ENCODE measurements around the gene CNTROB.

Gene CNTROB

DNA sequence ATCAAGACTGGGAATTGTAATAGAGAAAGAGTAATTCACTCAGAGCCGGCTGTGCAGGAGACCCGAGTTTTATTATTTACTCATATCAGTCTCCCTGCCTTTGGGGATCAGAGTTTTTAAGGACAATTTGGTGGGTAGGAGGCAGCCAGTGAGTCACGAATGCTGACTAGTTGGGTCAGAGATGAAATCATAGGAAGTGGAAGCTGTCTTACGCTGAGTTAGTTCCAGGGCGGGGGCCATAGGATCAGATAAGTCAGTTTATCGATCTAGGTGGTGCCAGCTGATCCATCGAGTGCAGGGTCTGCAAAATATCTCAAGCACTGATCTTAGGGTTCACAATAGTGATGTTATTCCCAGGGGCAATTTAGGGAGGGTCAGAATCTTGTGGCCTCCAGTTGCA, 50.2 kb downstream of the CNTROB start:
- DNase-seq, result no peak

DNA sequence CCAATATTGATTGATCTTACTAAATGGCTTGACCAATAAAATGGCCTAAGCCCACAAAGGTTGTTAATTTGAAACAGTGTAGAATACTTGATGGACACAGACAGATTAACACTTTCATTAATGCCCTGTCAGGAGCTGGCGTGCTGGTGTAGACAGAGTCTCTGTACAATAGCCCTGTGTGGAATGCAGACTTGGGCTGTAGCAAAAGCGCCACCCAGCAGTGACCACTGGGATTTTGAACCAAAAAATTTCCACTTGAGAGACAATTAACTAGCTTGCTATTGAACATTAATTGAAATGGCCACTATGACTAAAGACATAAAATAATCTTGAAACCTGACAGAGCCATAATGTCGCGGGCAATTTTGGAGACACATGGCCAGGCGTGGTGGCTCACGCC, 50.7 kb downstream of the CNTROB start:
- ChIA-PET CTCF (interaction anchor here (0.6 to 17.3 kb wide), 10 partner anchors 10 to 121 kb away, joined by 3 to 209 read pairs (median 4); partner anchors contain the start of gene RNF227), POLR2A (no interaction called here)
- Histone ChIP-seq H3K4me3 (ENCODE audit: control insufficient read depth in 1 of 7, extremely low read depth in 1 of 7, insufficient read depth in 4 of 7, low read depth in 2 of 7, low read length in 6 of 7) (no peak overlapping the region), H3K27me3 (replicated peaks in 2 of 5; ENCODE audit: control insufficient read depth in 4 of 5, insufficient read depth in 5 of 5, low read length in 4 of 5) (no peaks in the 10 kb centered on the region), H3K4me1 (ENCODE audit: control extremely low read depth in 1 of 4, control insufficient read depth in 4 of 4, insufficient read depth in 4 of 4, low read length in 3 of 4) (no peaks in the 10 kb centered on the region), H3K36me3 (ENCODE audit: control insufficient read depth in 4 of 4, insufficient read depth in 4 of 4, low read length in 3 of 4) (no peaks in the 10 kb centered on the region), H3K9me3 (ENCODE audit: control extremely low read depth in 1 of 5, control insufficient read depth in 4 of 5, insufficient read depth in 2 of 5, low read depth in 1 of 5, low read length in 4 of 5) (no peaks in the 10 kb centered on the region), H3K27ac (ENCODE audit: insufficient read depth in 1 of 2, low read depth in 1 of 2, low read length in 2 of 2, poor library complexity in 1 of 2, severe bottlenecking in 2 of 2) (no peak overlapping the region)
- DNase-seq, result no peak
- WGBS (ENCODE audit: insufficient coverage), result 100% methylated on average over 3 of the region's 6 CpGs

More for the DNA sequence above, 50.2 kb downstream of the CNTROB start:
- POLR2A ChIA-PET, result no interaction called here
- CTCF ChIA-PET, result interaction anchor here (1.5 to 17.3 kb wide), 6 partner anchors 9 to 65 kb away, joined by 3 to 209 read pairs (median 8); partner anchors contain the start of gene RNF227
- no peaks in the 10 kb centered on the region for H3K4me1 ChIP-seq (ENCODE audit: control extremely low read depth in 1 of 4, control insufficient read depth in 4 of 4, insufficient read depth in 4 of 4, low read length in 3 of 4)
- no peak overlapping the region for H3K4me3 ChIP-seq (ENCODE audit: control insufficient read depth in 1 of 7, extremely low read depth in 1 of 7, insufficient read depth in 4 of 7, low read depth in 2 of 7, low read length in 6 of 7)
- H3K27me3 ChIP-seq (replicated peaks in 2 of 5; ENCODE audit: control insufficient read depth in 4 of 5, insufficient read depth in 5 of 5, low read length in 4 of 5), result no peaks in the 10 kb centered on the region
- H3K36me3 ChIP-seq (ENCODE audit: control insufficient read depth in 4 of 4, insufficient read depth in 4 of 4, low read length in 3 of 4), result no peaks in the 10 kb centered on the region
- no peak overlapping the region for H3K27ac ChIP-seq (ENCODE audit: insufficient read depth in 1 of 2, low read depth in 1 of 2, low read length in 2 of 2, poor library complexity in 1 of 2, severe bottlenecking in 2 of 2)
- 91% methylated on average over 5 of the region's 7 CpGs for WGBS (ENCODE audit: insufficient coverage)
- H3K9me3 ChIP-seq (ENCODE audit: control extremely low read depth in 1 of 5, control insufficient read depth in 4 of 5, insufficient read depth in 2 of 5, low read depth in 1 of 5, low read length in 4 of 5), result no peaks in the 10 kb centered on the region

DNA sequence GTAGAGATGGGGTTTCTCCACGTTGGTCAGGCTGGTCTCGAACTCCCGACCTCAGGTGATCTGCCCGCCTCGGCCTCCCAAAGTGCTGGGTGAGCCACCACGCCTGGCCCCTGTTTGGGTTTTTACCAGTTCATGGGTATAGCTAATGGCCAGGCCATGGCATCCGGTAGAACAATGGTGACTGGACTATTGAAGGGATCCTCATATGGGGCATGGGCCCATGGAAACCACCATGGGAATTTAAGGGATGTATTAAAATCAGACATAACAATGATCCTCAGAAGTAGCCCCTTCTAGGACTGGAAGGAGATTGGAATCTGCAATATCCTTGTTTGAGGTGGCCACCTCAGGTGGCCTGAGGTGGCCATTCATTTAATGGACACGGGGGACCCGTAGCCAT, 52.9 kb downstream of the CNTROB start:
- H3K4me1 ChIP-seq (ENCODE audit: control extremely low read depth in 1 of 4, control insufficient read depth in 4 of 4, insufficient read depth in 4 of 4, low read length in 3 of 4), result peaks cover 0 to 10% (median 5%) of the 10 kb centered on the region in 4 experiments
- H3K27me3 ChIP-seq (replicated peaks in 2 of 5; ENCODE audit: control insufficient read depth in 4 of 5, insufficient read depth in 5 of 5, low read length in 4 of 5), result no peaks in the 10 kb centered on the region
- no peak overlapping the region for H3K27ac ChIP-seq (ENCODE audit: insufficient read depth in 1 of 2, low read depth in 1 of 2, low read length in 2 of 2, poor library complexity in 1 of 2, severe bottlenecking in 2 of 2)
- DNase-seq, result no peak
- H3K4me3 ChIP-seq (ENCODE audit: control insufficient read depth in 1 of 7, extremely low read depth in 1 of 7, insufficient read depth in 4 of 7, low read depth in 2 of 7, low read length in 6 of 7), result no peak overlapping the region
- ChIA-PET CTCF (interaction anchor here (0.8 to 17.3 kb wide), 8 partner anchors 23 to 198 kb away, joined by 3 to 209 read pairs (median 3); partner anchors contain the start of gene RNF227), POLR2A (no interaction called here)
- 99% methylated on average over 6 of the region's 9 CpGs for WGBS (ENCODE audit: insufficient coverage)
- no peaks in the 10 kb centered on the region for H3K9me3 ChIP-seq (ENCODE audit: control extremely low read depth in 1 of 5, control insufficient read depth in 4 of 5, insufficient read depth in 2 of 5, low read depth in 1 of 5, low read length in 4 of 5)
- no peaks in the 10 kb centered on the region for H3K36me3 ChIP-seq (ENCODE audit: control insufficient read depth in 4 of 4, insufficient read depth in 4 of 4, low read length in 3 of 4)

DNA sequence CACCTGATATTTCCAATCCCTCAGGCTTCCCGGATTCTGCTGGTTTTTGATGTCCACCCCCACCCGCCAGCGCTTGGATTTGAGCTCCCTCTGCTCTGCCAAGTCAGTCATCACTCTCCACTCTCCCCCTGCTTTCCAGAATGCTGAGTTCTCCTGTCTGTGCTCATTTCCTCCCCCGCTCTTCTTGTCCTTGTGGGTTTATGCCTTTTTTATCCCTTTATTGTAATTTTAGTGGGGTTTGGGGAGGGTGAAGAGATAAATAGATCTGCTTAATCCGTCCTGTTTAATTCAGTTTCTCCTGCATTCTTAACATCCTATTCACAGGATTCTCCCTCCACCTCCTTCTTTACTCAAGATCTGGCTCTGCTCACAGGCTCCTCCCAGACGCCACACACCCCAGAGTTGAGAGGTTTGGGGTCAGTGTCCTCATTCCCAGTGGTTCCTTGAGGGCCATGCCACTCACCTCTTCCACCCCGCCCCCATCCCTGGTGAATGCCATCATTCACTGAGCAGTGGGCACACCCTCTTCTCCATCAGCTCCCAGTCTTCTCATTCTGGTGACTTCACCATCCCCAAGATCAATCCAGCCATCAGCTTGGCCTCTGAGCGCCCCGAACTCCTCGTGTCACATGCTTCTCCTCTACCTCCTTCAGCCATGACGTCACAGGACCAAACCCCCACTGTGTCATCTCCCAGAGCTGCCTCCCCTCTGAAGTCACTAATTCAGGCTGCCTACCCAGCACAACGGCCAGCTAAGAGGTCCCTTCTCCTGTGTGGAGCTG, 55.3 kb downstream of the CNTROB start:
- no peak overlapping the region for H3K27ac ChIP-seq (ENCODE audit: insufficient read depth in 1 of 2, low read depth in 1 of 2, low read length in 2 of 2, poor library complexity in 1 of 2, severe bottlenecking in 2 of 2)
- WGBS (ENCODE audit: insufficient coverage), result 89% methylated on average over 8 of the region's 12 CpGs
- peaks cover 0 to 19% (median 14%) of the 10 kb centered on the region in 4 experiments for H3K4me1 ChIP-seq (ENCODE audit: control extremely low read depth in 1 of 4, control insufficient read depth in 4 of 4, insufficient read depth in 4 of 4, low read length in 3 of 4)

DNA sequence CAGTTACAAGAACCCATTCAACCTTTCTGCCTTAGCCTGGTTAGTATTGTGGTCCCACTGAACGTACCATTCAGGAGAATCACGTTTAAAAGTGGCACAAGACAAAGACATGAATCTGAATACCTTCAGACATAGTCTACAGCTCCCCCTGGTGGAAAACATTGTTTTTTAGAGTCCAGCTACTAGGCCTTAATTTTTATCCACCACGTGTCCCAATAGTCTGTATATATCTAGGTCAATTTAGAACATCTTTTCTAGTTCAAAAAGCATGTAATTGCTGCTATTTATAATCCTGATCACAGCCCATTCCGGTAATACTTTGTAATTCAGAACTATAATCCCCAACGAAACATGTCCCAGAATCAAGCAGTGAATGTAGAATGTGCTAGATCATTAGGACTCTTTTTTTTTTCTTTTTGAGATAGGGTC, 56.8 kb downstream of the CNTROB start:
- WGBS (ENCODE audit: insufficient coverage), result 0% methylated on average over 2 of the region's 5 CpGs
- Histone ChIP-seq H3K27ac (ENCODE audit: insufficient read depth in 1 of 2, low read depth in 1 of 2, low read length in 2 of 2, poor library complexity in 1 of 2, severe bottlenecking in 2 of 2) (no peak overlapping the region), H3K36me3 (ENCODE audit: control insufficient read depth in 4 of 4, insufficient read depth in 4 of 4, low read length in 3 of 4) (no peaks in the 10 kb centered on the region), H3K9me3 (ENCODE audit: control extremely low read depth in 1 of 5, control insufficient read depth in 4 of 5, insufficient read depth in 2 of 5, low read depth in 1 of 5, low read length in 4 of 5) (no peaks in the 10 kb centered on the region), H3K27me3 (replicated peaks in 2 of 5; ENCODE audit: control insufficient read depth in 4 of 5, insufficient read depth in 5 of 5, low read length in 4 of 5) (no peaks in the 10 kb centered on the region), H3K4me1 (ENCODE audit: control extremely low read depth in 1 of 4, control insufficient read depth in 4 of 4, insufficient read depth in 4 of 4, low read length in 3 of 4) (peaks cover 4 to 27% (median 16%) of the 10 kb centered on the region in 4 experiments), H3K4me3 (ENCODE audit: control insufficient read depth in 1 of 7, extremely low read depth in 1 of 7, insufficient read depth in 4 of 7, low read depth in 2 of 7, low read length in 6 of 7) (no peak overlapping the region)
- peak; percentile 85 to 92 (median 89) for DNase-seq
- POLR2A ChIA-PET, result interaction anchor here (0.6 kb wide), 1 partner anchor 24 kb away, joined by 3 read pairs; no protein-coding TSS in a partner anchor
- CTCF ChIA-PET, result interaction anchor here (0.6 to 17.3 kb wide), 23 partner anchors 9 to 377 kb away, joined by 3 to 209 read pairs (median 4); partner anchors contain the start of genes GUCY2D and RNF227

More for the DNA sequence above, 55.3 kb downstream of the CNTROB start:
- no peaks in the 10 kb centered on the region for H3K9me3 ChIP-seq (ENCODE audit: control extremely low read depth in 1 of 5, control insufficient read depth in 4 of 5, insufficient read depth in 2 of 5, low read depth in 1 of 5, low read length in 4 of 5)
- H3K27me3 ChIP-seq (replicated peaks in 2 of 5; ENCODE audit: control insufficient read depth in 4 of 5, insufficient read depth in 5 of 5, low read length in 4 of 5), result no peaks in the 10 kb centered on the region
- no peak overlapping the region for H3K4me3 ChIP-seq (ENCODE audit: control insufficient read depth in 1 of 7, extremely low read depth in 1 of 7, insufficient read depth in 4 of 7, low read depth in 2 of 7, low read length in 6 of 7)
- no peak for DNase-seq
- no peaks in the 10 kb centered on the region for H3K36me3 ChIP-seq (ENCODE audit: control insufficient read depth in 4 of 4, insufficient read depth in 4 of 4, low read length in 3 of 4)
- ChIA-PET POLR2A (no interaction called here), CTCF (interaction anchor here (0.7 to 17.3 kb wide), 14 partner anchors 10 to 164 kb away, joined by 3 to 209 read pairs (median 4); partner anchors contain the start of gene RNF227)

DNA sequence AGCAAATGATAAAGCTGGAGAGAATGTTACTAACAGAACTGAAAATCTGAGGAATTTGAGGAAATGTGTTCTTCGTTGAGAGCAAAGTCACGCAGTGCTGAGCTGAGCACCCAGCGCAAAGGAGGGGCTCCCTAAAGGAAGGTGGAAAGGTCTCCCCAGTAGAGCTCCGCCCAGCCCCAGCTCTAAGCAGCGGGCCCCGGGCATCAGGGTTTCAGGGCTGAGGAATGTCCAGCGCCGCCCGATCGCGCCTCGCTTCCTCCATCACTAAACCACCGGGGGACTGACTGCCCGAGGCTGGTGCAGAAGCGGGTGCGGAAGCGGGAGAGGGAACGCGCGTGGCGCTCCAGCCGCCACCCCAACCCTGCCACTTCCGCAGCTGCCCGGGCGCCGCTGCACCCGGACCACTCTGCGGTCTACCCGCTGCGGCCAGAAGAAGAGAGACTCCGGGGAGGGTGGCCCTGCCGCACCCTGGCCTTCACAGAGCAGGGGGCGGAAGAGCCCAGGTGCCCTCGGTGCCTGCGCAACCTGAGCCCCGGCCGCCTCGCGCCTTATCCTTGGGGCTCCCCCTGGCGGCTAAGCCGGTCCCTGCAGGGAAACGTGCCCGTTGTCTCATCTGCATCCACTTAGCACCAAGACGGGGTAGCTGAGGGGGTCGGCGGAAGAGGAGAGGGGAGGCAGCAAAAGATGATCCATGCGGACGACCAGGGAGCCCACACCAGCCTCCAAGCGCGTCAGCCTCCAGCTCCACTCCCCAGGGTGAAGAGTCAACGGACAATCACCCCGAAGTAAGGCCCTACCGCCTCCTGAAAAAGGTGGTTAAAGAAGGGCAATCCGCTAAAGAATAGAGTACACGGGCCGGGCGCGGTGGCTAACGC, 58.0 kb downstream of the CNTROB start:
- Histone ChIP-seq H3K9me3 (ENCODE audit: control extremely low read depth in 1 of 5, control insufficient read depth in 4 of 5, insufficient read depth in 2 of 5, low read depth in 1 of 5, low read length in 4 of 5) (no peaks in the 10 kb centered on the region), H3K36me3 (ENCODE audit: control insufficient read depth in 4 of 4, insufficient read depth in 4 of 4, low read length in 3 of 4) (no peaks in the 10 kb centered on the region), H3K4me1 (ENCODE audit: control extremely low read depth in 1 of 4, control insufficient read depth in 4 of 4, insufficient read depth in 4 of 4, low read length in 3 of 4) (peaks cover 4 to 27% (median 16%) of the 10 kb centered on the region in 4 experiments), H3K27ac (ENCODE audit: insufficient read depth in 1 of 2, low read depth in 1 of 2, low read length in 2 of 2, poor library complexity in 1 of 2, severe bottlenecking in 2 of 2) (no peak overlapping the region), H3K4me3 (ENCODE audit: control insufficient read depth in 1 of 7, extremely low read depth in 1 of 7, insufficient read depth in 4 of 7, low read depth in 2 of 7, low read length in 6 of 7) (peak overlapping the region; percentile 35 to 78 (median 60)), H3K27me3 (replicated peaks in 2 of 5; ENCODE audit: control insufficient read depth in 4 of 5, insufficient read depth in 5 of 5, low read length in 4 of 5) (no peaks in the 10 kb centered on the region)
- CTCF ChIA-PET, result interaction anchor here (0.6 to 17.3 kb wide), 43 partner anchors 8 to 191 kb away, joined by 3 to 209 read pairs (median 5); partner anchors contain the start of genes GUCY2D, KDM6B and RNF227
- POLR2A ChIA-PET, result interaction anchor here (0.7 to 1.5 kb wide), 2 partner anchors 9 to 12 kb away, joined by 5 to 6 read pairs; partner anchors contain the start of gene GUCY2D
- DNase-seq, result peak; percentile 80 to 87 (median 86)
- 2% methylated on average over 44 of the region's 59 CpGs for WGBS (ENCODE audit: insufficient coverage)

Measured in common myeloid progenitor, CD34-positive (primary cell).